ENCODE measurements around the gene FBXW4.

DNA sequence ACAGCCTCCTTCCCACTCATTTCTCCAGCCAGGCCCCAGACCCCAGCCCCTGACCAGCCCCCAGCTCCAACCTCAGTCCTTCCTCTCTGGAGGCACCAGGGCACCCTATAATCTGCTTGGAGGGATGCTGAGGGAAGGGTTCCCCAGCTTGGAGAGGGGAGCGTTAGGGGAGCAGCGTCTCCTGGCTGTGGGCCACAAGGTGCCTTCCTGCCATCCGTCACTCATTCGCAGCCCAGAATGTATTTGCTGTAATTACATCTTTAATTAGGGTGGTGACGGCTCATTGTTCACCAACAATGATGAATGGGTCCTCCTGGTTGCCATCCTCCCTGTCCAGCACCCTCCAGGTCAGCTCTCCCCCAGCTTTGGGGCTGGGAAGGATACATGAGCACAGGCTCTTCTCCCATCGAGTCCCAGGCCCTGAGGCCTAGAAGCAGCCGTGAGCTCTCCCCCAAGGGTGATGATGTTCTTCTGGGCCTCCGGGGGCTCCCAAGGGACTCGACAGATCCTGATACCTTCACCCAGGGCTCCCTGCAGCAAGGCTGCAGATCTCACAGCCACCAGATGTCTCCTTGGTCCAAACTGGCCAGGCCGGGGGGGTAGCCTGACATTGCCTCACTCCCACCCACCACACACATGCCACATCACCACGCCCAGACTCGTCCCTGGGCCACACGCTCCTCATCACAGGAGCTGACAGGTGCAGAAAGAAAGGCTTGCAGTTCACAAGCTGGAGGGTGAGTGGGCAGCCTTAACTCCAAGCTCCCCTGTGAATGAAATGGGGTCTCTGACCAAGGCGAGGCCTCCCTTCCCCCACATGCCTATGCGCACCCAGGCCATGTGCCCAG lies 133.7 kb downstream of the FBXW4 start:
- TF ChIP-seq, protein P1, sequence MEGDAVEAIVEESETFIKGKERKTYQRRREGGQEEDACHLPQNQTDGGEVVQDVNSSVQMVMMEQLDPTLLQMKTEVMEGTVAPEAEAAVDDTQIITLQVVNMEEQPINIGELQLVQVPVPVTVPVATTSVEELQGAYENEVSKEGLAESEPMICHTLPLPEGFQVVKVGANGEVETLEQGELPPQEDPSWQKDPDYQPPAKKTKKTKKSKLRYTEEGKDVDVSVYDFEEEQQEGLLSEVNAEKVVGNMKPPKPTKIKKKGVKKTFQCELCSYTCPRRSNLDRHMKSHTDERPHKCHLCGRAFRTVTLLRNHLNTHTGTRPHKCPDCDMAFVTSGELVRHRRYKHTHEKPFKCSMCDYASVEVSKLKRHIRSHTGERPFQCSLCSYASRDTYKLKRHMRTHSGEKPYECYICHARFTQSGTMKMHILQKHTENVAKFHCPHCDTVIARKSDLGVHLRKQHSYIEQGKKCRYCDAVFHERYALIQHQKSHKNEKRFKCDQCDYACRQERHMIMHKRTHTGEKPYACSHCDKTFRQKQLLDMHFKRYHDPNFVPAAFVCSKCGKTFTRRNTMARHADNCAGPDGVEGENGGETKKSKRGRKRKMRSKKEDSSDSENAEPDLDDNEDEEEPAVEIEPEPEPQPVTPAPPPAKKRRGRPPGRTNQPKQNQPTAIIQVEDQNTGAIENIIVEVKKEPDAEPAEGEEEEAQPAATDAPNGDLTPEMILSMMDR (IDR thresholded peaks at IDR 0.05) = no peak
- no peak for TF ChIP-seq POLR2A (IDR thresholded peaks at IDR 0.05)
